DOHH2 (cell line): ENCODE results near the gene SNCB.

ENCODE experiments used
- CTCF ChIP-seq: fragments of 200-600 bp; sonication (generic); IDR thresholded peaks from one replicate; pipeline ENCODE4 v1.5.1; 2014; ENCODE audit warnings: antibody characterized with exemption, mild to moderate bottlenecking, low read depth, low read length; ENCODE audit not compliant: poor library complexity, severe bottlenecking
- EZH2phosphoT487 ChIP-seq: fragments of 200-600 bp; sonication (generic); IDR thresholded peaks from 2 replicates; pipeline ENCODE4 v1.6.1; 2017; ENCODE audit warnings: borderline replicate concordance, mild to moderate bottlenecking, antibody characterized with exemption, low read length, moderate library complexity, mixed read lengths

- TF ChIP-seq CTCF: no peak
- TF ChIP-seq EZH2phosphoT487: no peak
Observed at GRCh38 chr5:176596069-176596644, 34.2 kb downstream of the SNCB start.
